Measurements from ENCODE around the gene BATF2.

- TF ChIP-seq POLR2A (IDR thresholded peaks at IDR 0.05; ENCODE audit: low read length) (no peak), GATA1 (IDR thresholded peaks at IDR 0.05; ENCODE audit: low read depth, low read length) (no peak)
Observed at GRCh38 chr11:65034423-65034822, 37.7 kb upstream of the BATF2 start.

Measured in erythroblast (primary cell).